Measurements from ENCODE around the gene DNAJC3. TPM values are rescaled to one million over a fixed set of nuclear protein-coding genes. Genes with fewer than 3 reads are reported as not detected.

Gene DNAJC3
- polyA plus RNA-seq, 1 of the 3 experiments (the other 2 are of a cell fraction) = 5.8 TPM

DNA sequence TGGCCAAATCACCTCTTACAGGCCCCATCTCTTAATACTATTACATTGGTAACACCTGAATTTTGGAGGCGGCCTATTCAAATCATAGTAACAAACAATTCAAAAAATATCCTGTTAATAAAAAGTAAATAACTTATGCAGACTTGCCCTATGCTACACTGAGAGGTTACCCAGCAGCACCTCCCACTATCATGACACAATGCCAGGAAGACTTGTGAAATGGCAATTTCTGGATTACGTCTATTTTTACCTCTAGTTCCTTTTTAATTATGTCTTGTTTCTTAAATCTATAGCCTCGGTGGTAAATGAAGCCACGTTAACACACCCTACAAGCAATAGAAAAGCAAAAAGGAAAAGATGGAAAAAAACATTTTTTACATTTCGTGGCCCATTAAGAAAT is 26.2 kb upstream of the DNAJC3 start:
- ChIA-PET CTCF (no interaction called here), POLR2A (no interaction called here)
- no peak overlapping the region for H3K4me2 ChIP-seq
- H3K4me3 ChIP-seq (ENCODE audit: low read depth in 2 of 2, low read length in 1 of 2) = no peak overlapping the region
- H3K79me2 ChIP-seq (ENCODE audit: insufficient read depth) = no peaks in the 10 kb centered on the region
- H3K9ac ChIP-seq = no peak overlapping the region
- 67% methylated on average over 5 of the region's 5 CpGs for WGBS (ENCODE audit: low lambda C conversion rate)
- no peaks in the 10 kb centered on the region for H3K27me3 ChIP-seq (ENCODE audit: insufficient read depth)
- no peaks in the 10 kb centered on the region for H3K36me3 ChIP-seq (replicated peaks in 1 of 2; ENCODE audit: control insufficient read depth in 1 of 2, insufficient read depth in 2 of 2, low read length in 1 of 2)
- H3K27ac ChIP-seq (ENCODE audit: low read depth in 2 of 2, low read length in 1 of 2) = no peak overlapping the region
- H4K20me1 ChIP-seq (ENCODE audit: insufficient read depth) = no peaks in the 10 kb centered on the region
- TF ChIP-seq RXRA (IDR thresholded peaks at IDR 0.05; ENCODE audit: borderline replicate concordance, low read depth) (no peak), RFX5 (IDR thresholded peaks at IDR 0.05; ENCODE audit: low read length) (no peak)
- TF ChIP-seq, protein P1, sequence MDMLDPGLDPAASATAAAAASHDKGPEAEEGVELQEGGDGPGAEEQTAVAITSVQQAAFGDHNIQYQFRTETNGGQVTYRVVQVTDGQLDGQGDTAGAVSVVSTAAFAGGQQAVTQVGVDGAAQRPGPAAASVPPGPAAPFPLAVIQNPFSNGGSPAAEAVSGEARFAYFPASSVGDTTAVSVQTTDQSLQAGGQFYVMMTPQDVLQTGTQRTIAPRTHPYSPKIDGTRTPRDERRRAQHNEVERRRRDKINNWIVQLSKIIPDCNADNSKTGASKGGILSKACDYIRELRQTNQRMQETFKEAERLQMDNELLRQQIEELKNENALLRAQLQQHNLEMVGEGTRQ (IDR thresholded peaks at IDR 0.05; ENCODE audit: borderline replicate concordance, low read depth, low read length) = no peak
- TF ChIP-seq, protein P2, sequence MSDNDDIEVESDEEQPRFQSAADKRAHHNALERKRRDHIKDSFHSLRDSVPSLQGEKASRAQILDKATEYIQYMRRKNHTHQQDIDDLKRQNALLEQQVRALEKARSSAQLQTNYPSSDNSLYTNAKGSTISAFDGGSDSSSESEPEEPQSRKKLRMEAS (IDR thresholded peaks at IDR 0.05; ENCODE audit: low read depth) = no peak
- no peak for DNase-seq
- peaks cover 3% of the 10 kb centered on the region for H3F3A ChIP-seq (replicated peaks; ENCODE audit: insufficient read depth)
- peaks cover 0 to 2% of the 10 kb centered on the region in 2 experiments; a peak in 2 of 4 replicates for H3K4me1 ChIP-seq (ENCODE audit: control insufficient read depth in 1 of 2, insufficient read depth in 2 of 2, low read depth in 1 of 2, low read length in 1 of 2)
- H3K9me2 ChIP-seq = no peaks in the 10 kb centered on the region
- no peak overlapping the region for H2AFZ ChIP-seq (ENCODE audit: low read depth)
- no peaks in the 10 kb centered on the region; the same call in 1 of the 2 replicates for H3K9me3 ChIP-seq

DNA sequence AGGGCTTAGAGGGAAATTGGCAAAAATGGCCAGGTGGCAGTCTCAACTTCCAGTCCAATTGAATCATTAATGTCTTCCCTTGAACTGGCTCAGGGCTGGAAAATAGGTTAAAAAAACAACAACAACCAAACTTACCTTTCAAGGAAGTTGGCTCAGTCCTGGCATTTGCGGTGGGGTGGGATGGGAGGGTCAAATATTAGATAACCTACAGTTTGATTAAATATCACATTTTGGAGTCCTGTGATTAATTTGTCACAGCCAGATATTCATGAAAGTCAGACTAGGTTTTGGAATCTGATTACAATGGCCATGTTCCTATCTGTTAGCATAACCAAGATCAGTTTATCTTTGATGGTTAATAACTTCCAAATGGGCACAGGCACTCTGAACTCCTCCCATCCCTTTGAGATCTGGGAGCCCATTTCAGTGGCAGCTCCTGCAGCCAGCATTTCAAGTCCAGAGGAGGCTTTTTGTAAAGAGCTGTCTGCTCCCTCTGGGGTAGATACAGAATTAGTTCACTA is 24.6 kb upstream of the DNAJC3 start:
- ChIA-PET POLR2A (interaction anchor here (1.0 kb wide), 1 partner anchor 8 kb away, joined by 6 read pairs; the partner anchor contains the start of gene DZIP1), CTCF (interaction anchor here (0.9 to 1.4 kb wide), 4 partner anchors 28 to 248 kb away, joined by 3 to 8 read pairs (median 4); no protein-coding TSS in a partner anchor)
- Histone ChIP-seq H3K9ac (no peak overlapping the region), H3K79me2 (ENCODE audit: insufficient read depth) (no peaks in the 10 kb centered on the region), H3K4me2 (no peak overlapping the region), H4K20me1 (ENCODE audit: insufficient read depth) (no peaks in the 10 kb centered on the region), H3K27me3 (ENCODE audit: insufficient read depth) (no peaks in the 10 kb centered on the region), H3K4me3 (ENCODE audit: low read depth in 2 of 2, low read length in 1 of 2) (no peak overlapping the region), H3K36me3 (replicated peaks in 1 of 2; ENCODE audit: control insufficient read depth in 1 of 2, insufficient read depth in 2 of 2, low read length in 1 of 2) (no peaks in the 10 kb centered on the region), H3K9me2 (no peaks in the 10 kb centered on the region), H3K4me1 (ENCODE audit: control insufficient read depth in 1 of 2, insufficient read depth in 2 of 2, low read depth in 1 of 2, low read length in 1 of 2) (peaks cover 0 to 2% of the 10 kb centered on the region in 2 experiments; a peak in 2 of 4 replicates), H3K27ac (ENCODE audit: low read depth in 2 of 2, low read length in 1 of 2) (no peak overlapping the region), H3K9me3 (no peaks in the 10 kb centered on the region; the same call in 1 of the 2 replicates), H2AFZ (ENCODE audit: low read depth) (no peak overlapping the region), H3F3A (replicated peaks; ENCODE audit: insufficient read depth) (peaks cover 3% of the 10 kb centered on the region)
- TF ChIP-seq SIN3A (IDR thresholded peaks at IDR 0.05; ENCODE audit: borderline replicate concordance, low read depth, low read length) (no peak), RCOR1 (IDR thresholded peaks at IDR 0.05; ENCODE audit: low read length) (peak; percentile 80), GATA2 (CRISPR knock-in tag; IDR thresholded peaks at IDR 0.05) (peak; percentile 38; the same call in 1 of the 2 replicates)
- DNase-seq = peak; percentile 55
- WGBS (ENCODE audit: low lambda C conversion rate) = 25% methylated on average over 1 of the region's 1 CpG

DNA sequence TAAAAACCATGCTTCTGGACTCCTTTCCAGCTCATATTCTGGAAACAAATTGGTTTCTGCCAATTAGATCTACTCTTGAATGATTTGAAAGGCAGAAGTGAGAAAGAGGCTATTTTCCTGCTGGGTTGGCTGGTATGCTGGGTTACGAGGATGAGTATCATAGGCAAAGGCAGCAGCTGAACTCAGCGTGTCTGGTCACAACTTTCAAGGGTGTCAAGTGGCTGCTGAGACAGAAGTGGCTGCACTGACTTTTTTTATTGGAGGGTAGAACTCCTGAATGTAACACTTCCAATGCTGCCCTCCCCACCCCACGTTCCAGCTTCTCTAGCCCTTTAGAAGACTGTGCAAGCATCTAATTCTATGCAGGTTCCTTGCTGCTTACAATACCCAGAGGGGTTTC is 24.1 kb upstream of the DNAJC3 start:
- no peaks in the 10 kb centered on the region for H3K9me2 ChIP-seq
- no peak overlapping the region for H3K4me3 ChIP-seq (ENCODE audit: low read depth in 2 of 2, low read length in 1 of 2)
- H3K9ac ChIP-seq = no peak overlapping the region
- H2AFZ ChIP-seq (ENCODE audit: low read depth) = no peak overlapping the region
- peaks cover 3% of the 10 kb centered on the region for H3F3A ChIP-seq (replicated peaks; ENCODE audit: insufficient read depth)
- H3K27ac ChIP-seq (ENCODE audit: low read depth in 2 of 2, low read length in 1 of 2) = no peak overlapping the region
- H3K4me1 ChIP-seq (ENCODE audit: control insufficient read depth in 1 of 2, insufficient read depth in 2 of 2, low read depth in 1 of 2, low read length in 1 of 2) = peaks cover 0 to 2% of the 10 kb centered on the region in 2 experiments; a peak in 2 of 4 replicates
- CTCF ChIA-PET = interaction anchor here (0.9 to 1.4 kb wide), 5 partner anchors 8 to 249 kb away, joined by 3 to 8 read pairs (median 4); no protein-coding TSS in a partner anchor
- H3K36me3 ChIP-seq (replicated peaks in 1 of 2; ENCODE audit: control insufficient read depth in 1 of 2, insufficient read depth in 2 of 2, low read length in 1 of 2) = no peaks in the 10 kb centered on the region
- H3K27me3 ChIP-seq (ENCODE audit: insufficient read depth) = no peaks in the 10 kb centered on the region
- TF ChIP-seq, protein P1 (IDR thresholded peaks at IDR 0.05; ENCODE audit: borderline replicate concordance, low read depth, low read length) = no peak
- TF ChIP-seq SMC3 (IDR thresholded peaks at IDR 0.05; ENCODE audit: low read depth, low read length) (no peak), CHD2 (IDR thresholded peaks at IDR 0.05; ENCODE audit: low read length, partially characterized antibody) (no peak), YY1 (IDR thresholded peaks at IDR 0.05; ENCODE audit: low read depth) (no peak), JUND (IDR thresholded peaks at IDR 0.05) (no peak)
- TF ChIP-seq, protein P3, sequence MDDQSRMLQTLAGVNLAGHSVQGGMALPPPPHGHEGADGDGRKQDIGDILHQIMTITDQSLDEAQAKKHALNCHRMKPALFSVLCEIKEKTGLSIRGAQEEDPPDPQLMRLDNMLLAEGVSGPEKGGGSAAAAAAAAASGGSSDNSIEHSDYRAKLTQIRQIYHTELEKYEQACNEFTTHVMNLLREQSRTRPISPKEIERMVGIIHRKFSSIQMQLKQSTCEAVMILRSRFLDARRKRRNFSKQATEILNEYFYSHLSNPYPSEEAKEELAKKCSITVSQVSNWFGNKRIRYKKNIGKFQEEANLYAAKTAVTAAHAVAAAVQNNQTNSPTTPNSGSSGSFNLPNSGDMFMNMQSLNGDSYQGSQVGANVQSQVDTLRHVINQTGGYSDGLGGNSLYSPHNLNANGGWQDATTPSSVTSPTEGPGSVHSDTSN (IDR thresholded peaks at IDR 0.05) = no peak
- DNase-seq = no peak
- POLR2A ChIA-PET = interaction anchor here (1.0 kb wide), 1 partner anchor 8 kb away, joined by 6 read pairs; the partner anchor contains the start of gene DZIP1
- no peak overlapping the region for H3K4me2 ChIP-seq
- H3K79me2 ChIP-seq (ENCODE audit: insufficient read depth) = no peaks in the 10 kb centered on the region
- H4K20me1 ChIP-seq (ENCODE audit: insufficient read depth) = no peaks in the 10 kb centered on the region
- WGBS (ENCODE audit: low lambda C conversion rate) = 37% methylated on average over 3 of the region's 3 CpGs
- H3K9me3 ChIP-seq = no peaks in the 10 kb centered on the region; the same call in 1 of the 2 replicates
